GM18868 (cell line): ENCODE measurements around the gene S100PBP.

Experiments
- ATAC-seq: cut with Tn5 transposase; IDR thresholded peaks from one replicate; pipeline ENCODE4 v1.9.1; 2021; ENCODE audit warnings: mild to moderate bottlenecking, moderate library complexity; ENCODE audit not compliant: unreplicated experiment

Gene S100PBP

DNA sequence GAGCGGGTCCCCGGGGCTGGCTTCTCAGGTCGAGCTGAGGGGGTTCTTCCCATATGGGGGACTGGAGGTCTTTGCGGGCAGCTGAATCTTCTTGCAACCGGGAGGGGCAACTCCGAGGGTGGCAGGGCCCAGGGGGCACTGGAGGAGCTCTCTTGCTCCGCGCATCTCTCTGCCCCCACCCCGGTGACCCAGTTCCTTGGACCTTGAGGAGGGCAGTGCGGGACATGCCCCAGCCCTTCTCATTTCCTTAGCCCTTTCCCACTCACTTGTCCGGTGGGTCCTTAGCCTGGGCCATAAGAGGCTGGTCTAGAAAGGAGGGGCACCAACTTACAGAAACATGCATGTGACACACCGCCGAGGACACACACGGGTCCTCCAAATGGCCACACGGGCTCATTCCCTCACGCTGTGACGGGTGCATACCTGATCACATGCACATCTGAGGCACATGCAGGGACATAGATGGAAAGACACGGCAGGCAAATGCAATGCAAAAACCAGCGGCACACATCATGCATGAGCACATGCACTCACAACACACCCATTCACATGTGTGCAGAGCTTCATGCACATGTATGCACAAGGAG lies 69.5 kb downstream of the S100PBP start:
- no peak for ATAC-seq

DNA sequence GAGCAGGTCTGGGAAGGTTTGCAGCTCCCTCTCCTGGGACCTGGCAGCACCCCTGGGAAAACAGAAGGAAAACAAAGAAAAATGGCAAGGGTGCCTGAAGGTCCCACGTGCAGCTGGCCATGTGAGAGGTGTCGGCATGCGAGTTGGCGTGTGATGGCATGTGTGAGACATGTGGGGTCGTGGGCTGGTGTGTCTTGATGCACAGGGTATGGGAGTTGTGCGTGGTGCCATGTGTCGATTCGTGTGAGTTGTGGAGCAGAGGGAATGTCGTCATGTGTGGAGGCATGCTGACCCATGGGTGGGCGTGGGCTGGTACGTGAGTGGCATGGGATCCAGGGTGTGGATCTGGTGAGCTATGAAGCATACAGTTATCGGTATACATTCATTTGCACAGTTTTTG lies 70.2 kb downstream of the S100PBP start:
- ATAC-seq = no peak

DNA sequence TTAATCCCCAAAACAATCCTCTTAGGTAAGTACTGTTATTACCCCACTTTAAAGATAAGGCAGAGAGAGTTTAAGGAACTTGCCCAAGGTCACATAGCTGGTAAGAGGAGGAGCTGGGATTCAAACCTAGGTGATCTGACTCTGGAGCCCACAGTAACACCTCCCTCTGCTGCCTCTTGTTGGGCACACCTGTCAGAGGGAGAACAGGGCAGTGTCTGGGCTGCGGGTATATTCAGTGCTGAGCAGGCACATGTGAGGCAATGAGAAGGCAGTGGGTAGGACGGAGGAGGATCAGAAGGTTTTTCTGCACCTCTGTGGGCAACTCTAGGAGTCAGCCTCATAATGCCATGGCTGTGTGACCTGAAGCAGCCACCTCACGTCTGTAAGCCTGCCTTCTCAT lies 70.7 kb downstream of the S100PBP start:
- ATAC-seq = no peak

DNA sequence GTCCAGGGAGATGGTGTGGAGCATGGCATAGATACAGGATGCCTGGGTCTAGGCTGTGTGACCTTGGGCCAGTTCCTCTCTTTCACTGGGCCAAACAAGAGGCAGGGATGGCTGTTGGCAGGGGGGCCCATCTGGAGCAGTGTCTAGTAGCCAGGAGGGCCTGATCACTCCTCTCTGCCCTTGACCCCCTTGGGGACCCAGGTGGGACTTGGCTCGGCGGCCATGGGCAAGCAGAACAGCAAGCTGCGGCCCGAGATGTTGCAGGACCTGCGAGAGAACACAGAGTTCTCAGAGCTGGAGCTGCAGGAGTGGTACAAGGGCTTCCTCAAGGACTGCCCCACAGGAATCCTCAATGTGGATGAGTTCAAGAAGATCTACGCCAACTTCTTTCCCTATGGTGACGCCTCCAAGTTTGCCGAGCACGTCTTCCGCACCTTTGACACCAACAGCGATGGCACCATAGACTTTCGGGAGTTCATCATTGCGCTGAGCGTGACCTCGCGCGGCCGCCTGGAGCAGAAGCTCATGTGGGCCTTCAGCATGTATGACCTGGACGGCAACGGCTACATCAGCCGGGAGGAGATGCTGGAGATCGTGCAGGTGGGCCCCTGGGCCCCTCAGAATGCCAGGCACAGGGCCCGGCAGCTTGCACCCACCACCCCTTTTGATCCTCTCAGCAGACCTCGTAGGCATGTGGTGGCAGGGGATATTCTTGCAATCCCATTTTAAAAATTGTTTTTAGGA lies 71.4 kb downstream of the S100PBP start:
- no peak for ATAC-seq

DNA sequence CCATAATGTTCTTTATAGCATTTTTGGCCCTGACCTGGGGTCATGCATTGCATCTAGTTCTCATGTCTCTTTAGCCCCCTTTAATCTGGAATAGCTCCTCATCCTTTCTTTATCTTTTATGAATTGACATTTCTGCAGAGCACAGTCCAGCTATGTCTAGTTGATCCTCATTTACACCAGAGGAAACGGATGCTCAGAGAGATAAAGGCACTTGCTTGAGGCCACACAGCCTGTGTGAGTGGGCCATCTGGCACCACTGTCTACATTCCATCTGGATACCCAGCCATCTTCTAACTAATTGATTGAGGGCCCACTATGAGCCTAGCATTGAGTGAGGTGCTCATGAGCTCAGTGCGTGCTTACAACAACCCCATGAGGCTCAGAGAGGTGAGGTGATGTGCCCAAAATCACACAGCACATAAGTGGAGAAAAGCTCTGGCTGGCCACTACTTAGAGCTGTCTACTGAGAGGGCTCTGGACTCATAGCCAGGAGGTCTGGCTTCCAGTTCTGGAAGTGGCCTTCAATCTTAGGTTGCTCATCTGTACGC lies 72.4 kb downstream of the S100PBP start:
- no peak for ATAC-seq

DNA sequence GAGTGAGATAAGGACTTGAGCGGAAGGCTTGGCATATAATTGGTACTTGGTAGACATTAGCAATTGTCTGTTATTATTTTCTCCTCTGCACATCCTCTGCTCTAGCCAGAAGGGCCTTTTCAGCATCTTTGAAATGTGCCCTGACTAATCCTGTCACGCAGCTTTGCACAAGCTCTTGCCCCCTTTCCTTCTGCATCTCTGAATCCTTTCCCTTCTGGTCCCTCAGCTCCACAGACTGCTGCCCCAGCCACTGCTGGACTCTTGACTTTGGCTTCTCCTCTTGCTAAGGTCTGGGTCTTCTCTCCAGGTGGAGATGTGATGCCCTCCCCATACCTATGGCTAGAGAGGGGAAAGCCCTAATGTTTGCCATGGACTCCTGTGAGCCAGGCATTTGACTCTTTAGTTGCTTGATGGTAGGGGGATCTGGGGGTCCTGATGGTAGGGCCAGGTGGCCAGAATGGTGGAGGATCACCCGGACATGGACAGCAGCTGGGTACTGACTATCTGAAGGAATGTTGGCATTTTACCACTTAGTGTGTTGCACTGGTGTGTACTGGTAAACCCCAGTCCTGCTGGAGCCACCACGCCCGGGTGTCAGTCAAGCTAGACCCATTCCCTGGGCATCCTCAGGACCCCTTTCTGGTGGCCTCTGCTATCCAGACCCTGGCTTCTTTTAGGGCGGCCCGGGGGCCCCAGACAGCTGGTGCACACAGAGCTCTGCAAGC lies 73.2 kb downstream of the S100PBP start:
- ATAC-seq = no peak

DNA sequence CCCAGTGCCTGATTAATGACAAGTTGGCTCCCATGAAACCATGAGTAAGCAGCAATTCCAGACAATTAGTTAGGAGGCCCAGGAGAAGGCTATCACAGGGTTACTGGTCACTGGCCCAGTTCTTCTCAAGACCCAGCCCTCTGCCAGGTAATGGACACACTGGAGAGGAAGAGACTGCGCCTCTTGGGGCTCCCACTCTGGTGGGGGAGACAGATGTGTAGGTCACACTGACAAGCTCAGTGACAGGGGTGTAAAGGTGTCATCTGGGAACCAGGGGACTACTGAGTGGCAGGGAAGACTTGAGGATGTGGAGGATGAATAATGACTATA lies 73.8 kb downstream of the S100PBP start:
- no peak for ATAC-seq

DNA sequence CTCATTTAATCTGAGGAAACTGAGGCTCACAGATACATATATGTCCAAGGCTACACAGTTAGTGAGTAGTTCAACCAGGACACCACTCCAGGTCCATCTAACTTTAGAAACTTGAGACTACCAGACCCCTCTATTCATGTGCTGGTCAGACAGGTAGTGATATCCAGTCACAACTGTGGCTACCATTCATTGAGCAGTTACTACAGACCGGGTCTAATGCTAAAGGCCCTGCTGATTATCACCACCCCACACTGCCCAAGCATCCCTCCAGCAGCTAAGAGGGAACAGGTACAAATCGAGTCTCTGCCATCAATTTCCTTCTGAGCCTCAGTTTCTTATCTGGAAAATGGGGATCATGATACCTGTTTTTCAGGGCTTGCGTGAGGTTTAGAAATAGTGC lies 74.2 kb downstream of the S100PBP start:
- ATAC-seq = no peak

DNA sequence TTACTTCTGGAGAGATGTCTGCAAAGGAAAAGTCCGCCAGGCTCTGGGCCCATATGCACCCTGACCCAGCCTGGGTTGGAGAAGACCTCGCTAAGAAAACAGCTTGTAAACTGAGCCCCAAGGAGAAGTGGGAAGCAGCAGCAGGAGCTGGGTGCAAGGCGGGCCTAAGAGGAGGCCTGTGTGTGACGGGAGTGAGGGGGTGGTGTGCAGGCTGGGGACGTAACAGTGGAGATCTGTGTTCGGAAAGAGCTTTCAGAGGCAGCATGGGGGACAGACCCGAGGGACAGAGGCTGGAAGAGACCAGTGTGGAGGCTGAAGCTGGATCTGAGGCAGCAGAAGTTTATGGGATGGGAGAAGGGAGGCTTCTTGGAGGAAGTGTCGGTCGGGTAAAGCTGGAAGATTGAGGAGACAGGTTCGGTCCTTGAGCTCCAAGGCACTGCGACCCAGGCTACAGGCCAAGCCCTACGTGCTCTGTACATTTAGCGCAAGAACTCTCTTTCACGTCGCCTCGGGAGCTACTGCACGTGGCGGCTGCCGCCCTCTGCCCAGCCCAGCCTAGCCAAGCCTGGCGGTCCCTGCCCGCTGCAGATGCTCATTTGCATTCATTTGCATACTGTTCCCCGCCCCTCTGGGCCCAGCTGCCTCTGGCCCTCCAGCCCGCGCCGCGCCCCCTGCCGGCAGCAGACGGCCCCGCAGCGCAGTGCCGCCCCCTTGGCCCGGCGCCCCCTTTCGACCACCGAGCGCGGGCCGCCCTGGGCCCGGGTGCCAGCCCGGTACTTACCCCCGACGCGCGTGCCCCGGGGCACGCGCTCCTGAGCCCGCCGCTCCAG lies 75.1 kb downstream of the S100PBP start:
- ATAC-seq = no peak

DNA sequence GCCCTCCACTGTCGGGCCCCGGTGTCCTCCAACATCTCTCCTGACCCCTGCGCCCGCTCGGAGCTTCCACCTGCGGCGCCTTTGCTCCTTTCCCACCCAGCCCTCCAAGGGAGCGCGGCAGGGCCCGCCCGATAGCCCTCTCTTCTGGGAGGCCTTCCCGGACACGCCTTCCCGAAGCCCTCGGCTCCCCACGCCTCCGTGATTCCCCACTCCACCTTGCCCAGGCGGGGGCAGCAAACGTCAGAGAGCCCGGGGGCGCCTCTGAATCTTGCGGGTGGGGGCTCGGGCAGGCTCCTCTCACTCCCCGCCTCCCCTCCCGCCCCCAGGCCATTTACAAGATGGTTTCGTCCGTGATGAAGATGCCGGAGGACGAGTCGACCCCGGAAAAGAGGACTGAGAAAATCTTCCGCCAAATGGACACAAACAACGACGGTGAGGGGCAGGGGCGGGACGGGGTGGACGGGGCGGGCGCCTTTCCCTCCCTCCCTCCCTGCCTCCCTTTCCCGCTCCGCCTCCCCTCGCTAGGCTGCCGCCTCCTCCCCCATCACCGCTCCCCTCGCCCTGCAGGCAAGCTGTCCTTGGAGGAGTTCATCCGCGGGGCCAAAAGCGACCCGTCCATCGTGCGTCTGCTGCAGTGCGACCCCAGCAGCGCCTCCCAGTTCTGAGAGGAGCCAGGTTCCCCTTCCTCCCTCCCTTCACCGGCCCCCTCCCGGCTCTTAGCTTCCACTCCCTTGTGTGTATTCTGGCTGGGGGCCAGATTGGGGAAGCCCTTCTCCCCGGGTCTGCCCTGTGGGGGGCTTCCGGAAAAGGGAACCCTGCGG lies 76.0 kb downstream of the S100PBP start:
- no peak for ATAC-seq

DNA sequence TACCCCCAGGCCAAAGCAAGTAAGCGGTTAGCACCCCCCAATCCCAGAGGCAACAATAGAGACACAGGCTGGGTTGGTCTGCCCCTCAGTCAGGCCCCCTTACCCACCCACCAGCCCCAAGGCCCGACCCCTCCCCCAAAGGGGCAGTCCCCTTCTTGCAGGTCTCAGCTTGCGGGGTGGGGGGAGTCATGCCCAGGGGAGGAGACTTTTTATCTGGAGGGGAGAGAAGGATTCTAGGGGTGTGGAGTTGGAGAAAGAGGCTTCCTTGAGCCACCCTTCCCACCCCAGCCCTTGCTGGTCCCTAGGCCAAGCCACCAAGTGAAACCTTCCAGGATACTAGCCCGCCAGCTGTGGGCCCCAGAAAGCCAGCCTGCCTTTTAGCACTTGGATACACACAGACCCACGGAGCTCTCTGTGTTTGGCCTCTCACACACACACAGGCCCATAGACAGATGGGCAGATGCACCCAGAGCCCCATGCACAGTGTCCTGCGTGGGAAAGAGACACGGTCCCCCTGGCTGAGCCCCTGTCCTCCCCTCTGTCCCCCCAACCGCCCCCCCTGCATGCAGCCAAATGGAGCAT lies 76.7 kb downstream of the S100PBP start:
- no peak for ATAC-seq

DNA sequence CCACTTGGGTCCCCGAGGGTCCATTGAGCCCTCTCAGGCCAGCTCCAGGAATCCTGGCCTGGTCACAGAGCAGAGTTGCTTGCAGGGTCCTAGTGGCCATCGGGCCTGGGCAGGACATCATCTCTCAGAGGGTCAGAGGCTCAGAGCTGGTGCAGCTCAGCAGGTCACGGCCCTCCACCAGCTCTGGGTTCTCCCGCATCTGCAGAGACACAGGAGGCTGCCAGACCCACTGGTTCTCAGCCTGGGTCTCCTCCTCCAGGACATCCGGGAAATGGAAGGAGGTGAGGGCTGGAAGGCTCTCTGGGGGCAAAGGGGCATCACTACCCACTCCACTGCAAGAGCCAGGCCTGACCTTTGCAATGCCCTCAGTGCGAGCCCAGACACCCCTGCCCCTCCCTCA lies 77.2 kb downstream of the S100PBP start:
- no peak for ATAC-seq

DNA sequence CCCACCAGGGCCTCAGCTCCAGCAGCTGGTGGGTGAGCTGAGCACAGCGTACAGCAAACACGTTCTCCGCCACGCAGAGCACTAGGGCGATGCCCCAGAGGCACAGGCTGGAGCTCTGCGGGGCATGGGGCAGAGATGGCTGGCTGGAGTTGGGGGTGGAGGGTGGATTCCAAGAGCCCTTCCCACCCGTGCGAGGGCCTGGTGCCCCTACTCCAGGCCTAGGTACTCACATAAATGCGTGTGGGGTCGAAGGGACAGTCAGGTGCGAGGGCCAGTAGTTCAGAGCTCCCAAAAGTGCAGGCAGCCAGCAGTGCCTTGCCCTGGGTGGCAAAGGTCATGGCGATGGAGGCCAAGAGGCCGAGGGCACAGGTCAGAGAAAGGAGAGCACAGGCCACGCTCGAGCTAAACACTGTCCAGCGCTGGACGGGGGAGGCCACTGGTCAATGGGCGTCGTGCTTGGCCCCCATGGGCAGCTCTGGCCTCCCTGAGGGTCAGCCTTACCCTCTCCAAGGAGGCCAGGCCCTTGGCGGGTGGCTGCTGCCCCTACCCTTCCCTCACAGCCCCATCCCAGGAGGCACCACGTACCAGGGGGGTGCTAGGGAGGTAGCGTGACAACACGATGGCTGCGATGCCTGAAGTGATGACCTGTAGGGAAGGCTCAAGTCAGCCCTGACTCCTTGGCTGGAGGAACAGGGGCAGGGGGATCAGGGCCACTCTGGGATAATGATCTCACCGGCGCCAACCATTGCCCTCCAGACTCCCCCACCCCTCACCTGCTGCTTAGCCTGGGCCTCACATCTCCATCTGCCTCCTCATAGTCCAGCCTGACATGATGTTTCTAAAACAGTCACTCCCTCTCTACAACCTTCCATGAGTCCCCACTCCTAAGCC lies 78.1 kb downstream of the S100PBP start:
- no peak for ATAC-seq

DNA sequence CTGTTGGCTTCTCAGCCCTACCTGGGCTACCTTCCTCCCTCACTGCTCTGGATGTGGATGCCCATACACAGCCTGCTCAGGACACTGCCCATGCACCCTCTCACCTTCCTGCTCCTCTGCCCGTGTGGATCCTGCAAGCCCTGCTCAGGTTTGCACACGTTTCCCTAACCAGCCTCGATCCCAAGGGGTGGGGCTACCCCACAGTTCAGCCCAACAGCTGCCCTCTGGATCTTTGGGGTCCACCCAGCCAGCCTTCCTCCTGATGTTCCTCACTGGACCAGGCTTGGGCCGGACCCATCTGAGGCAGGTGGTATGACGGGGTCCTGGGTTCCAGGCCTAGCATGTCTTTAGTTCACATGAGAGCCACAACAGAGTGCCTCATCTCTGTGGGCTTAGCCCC lies 79.0 kb downstream of the S100PBP start:
- ATAC-seq = no peak

DNA sequence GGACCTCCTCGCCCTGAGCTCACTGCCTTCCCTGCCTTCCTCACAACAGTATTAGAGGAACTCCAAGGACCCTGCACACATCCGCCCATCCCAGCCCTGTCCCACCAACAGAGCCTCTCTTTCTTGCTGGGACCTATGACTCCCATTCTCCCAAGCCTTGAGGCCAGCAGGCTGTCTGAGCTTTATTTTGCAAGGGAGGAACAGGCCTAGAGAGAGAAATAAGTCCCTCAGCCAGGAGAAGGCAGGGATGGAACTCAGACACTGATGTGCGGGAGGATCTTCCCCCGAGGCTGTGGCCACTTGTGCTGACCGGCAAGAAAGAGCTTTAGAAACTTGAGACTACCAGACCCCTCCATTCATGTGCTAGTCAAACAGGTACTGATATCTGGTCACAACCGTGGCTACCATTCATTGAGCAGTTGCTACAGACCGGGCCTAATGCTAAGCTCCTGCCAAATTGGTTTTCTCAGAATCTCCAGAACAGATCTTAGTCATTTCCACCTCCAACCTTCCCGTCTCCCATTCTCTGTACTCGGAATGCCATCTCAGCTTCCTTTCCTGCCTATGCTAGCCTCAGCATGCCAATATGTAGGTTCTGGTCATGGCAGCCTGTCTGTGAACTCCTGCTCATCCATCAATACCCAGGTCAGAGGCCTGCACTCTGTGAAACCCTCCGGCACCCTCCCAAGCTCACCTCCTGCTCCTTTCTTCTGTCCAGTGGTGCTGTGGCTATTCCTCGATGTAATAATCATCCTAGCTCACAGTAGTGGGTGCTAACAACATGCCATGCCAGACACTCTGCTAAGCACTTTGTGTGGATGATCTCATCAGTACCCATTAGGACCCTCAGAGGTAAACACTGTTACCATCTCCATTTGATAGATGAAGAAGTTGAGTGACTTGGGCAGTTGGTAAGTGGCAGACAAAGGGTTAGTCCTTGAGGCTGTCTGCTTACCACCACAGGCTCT lies 79.9 kb downstream of the S100PBP start:
- ATAC-seq = no peak

DNA sequence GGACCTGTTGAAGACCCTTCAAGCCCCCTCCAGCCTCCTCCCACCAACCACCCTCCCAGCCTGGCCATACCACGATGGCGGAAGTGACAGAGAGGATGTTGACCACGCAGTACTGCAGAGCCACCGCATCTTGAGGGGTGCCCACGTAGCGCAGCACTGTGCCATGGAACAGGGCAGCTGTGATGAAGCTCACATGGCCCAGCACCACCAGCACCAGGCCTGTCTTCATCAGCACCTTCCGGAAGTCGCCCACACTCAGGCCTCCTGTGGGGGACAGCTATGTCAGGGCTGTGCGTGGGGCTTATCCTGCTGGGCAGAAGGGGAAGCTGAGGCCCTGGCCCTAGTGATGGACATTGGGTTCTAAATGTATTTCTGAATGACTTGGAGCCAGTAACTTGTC lies 80.6 kb downstream of the S100PBP start:
- no peak for ATAC-seq

DNA sequence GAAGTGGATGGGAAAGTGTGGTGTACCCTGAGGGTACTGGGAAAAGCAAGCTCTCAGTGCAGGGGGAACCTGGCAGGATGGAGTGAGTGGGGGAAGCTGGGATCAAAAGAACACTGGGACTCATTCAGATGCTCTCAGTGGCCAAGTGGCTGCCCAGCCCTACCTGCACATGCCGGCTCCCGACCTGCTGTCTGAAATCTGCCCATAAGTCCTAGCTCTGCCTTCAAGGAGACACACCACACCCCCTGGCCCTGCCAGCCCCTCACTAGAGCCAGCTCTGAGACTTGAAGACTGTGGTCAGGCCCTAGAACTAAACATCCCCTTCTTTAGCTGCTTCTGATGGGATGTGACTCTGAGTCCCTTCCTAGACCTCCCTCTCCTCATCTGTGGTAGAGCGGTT lies 81.5 kb downstream of the S100PBP start:
- no peak for ATAC-seq
